H9 (cell line): Measurements from ENCODE around the gene ARAP2. TPM values are rescaled to one million over a fixed set of nuclear protein-coding genes. Genes with fewer than 3 reads are reported as not detected.

Experiments
- DNase-seq: peaks from one replicate; pipeline ENCODE4 v3.0.0-alpha.2; 2017
- H2AFZ ChIP-seq: one replicate; pipeline ENCODE4 v1.6.1; 2013; ENCODE audit warnings: mild to moderate bottlenecking, low read length, control low read depth, moderate library complexity
- H2AK5ac ChIP-seq: 2 replicates; pipeline ENCODE4 v1.6.1; 2013; ENCODE audit warnings: low read length, control low read depth, mixed read lengths; ENCODE audit not compliant: insufficient read length
- H2BK120ac ChIP-seq: one replicate; pipeline ENCODE4 v1.6.1; 2013; ENCODE audit warnings: low read depth, mild to moderate bottlenecking, low read length, control low read depth, inconsistent platforms; ENCODE audit not compliant: poor library complexity, severe bottlenecking
- H2BK12ac ChIP-seq: 2 replicates; pipeline ENCODE4 v1.6.1; 2013; ENCODE audit warnings: low read length, control low read depth, mixed read lengths, low read depth; ENCODE audit not compliant: insufficient read length
- H2BK15ac ChIP-seq: 2 replicates; pipeline ENCODE4 v1.6.1; 2013; ENCODE audit warnings: low read depth, low read length, control low read depth
- H2BK20ac ChIP-seq: one replicate; pipeline ENCODE4 v1.6.1; 2013; ENCODE audit warnings: low read depth, mild to moderate bottlenecking, low read length, control low read depth, inconsistent platforms; ENCODE audit not compliant: poor library complexity, severe bottlenecking
- H2BK5ac ChIP-seq: 2 replicates; pipeline ENCODE4 v1.6.1; 2013; ENCODE audit warnings: low read length, control low read depth, mixed read lengths; ENCODE audit not compliant: insufficient read length
- H3K14ac ChIP-seq: 2 replicates; pipeline ENCODE4 v1.6.1; 2013; ENCODE audit warnings: low read length, control low read depth; ENCODE audit not compliant: insufficient read depth
- H3K18ac ChIP-seq: 2 replicates; pipeline ENCODE4 v1.6.1; 2013; ENCODE audit warnings: low read depth, mild to moderate bottlenecking, mixed read lengths, low read length, control low read depth; ENCODE audit not compliant: insufficient read length
- H3K23ac ChIP-seq: 2 replicates; pipeline ENCODE4 v1.6.1; 2013; ENCODE audit warnings: low read length, control low read depth, mixed read lengths, low read depth; ENCODE audit not compliant: insufficient read length
- H3K23me2 ChIP-seq: 2 replicates; pipeline ENCODE4 v1.6.1; 2013; ENCODE audit warnings: low read depth, mild to moderate bottlenecking, mixed read lengths, low read length, control low read depth; ENCODE audit not compliant: insufficient read length, poor library complexity, severe bottlenecking
- H3K27ac ChIP-seq: 2 replicates; pipeline ENCODE4 v1.5.1; 2013; ENCODE audit warnings: low read length, control low read depth, mixed read lengths, low read depth; ENCODE audit not compliant: insufficient read length
- H3K27me3 ChIP-seq: 2 replicates; pipeline ENCODE4 v1.6.1; 2013; ENCODE audit warnings: low read length, control low read depth, inconsistent platforms; ENCODE audit not compliant: insufficient read depth
- H3K4ac ChIP-seq: 2 replicates; pipeline ENCODE4 v1.6.1; 2013; ENCODE audit warnings: low read depth, mild to moderate bottlenecking, control low read depth, inconsistent platforms, low read length, moderate library complexity
- H3K4me1 ChIP-seq: 2 replicates; pipeline ENCODE4 v1.6.1; 2013; ENCODE audit warnings: low read length, control low read depth, inconsistent platforms; ENCODE audit not compliant: insufficient read depth
- H3K4me2 ChIP-seq: 2 replicates; pipeline ENCODE4 v1.6.1; 2013; ENCODE audit warnings: low read length, control low read depth, mixed read lengths; ENCODE audit not compliant: insufficient read length, insufficient read depth
- H3K56ac ChIP-seq: 2 replicates; pipeline ENCODE4 v1.6.1; 2013; ENCODE audit warnings: low read depth, mild to moderate bottlenecking, mixed read lengths, low read length, control low read depth; ENCODE audit not compliant: insufficient read length
- H3K79me1 ChIP-seq: 2 replicates; pipeline ENCODE4 v1.6.1; 2013; ENCODE audit warnings: low read depth, mild to moderate bottlenecking, moderate library complexity, low read length, control low read depth, inconsistent platforms; ENCODE audit not compliant: insufficient read depth, poor library complexity, severe bottlenecking
- H3K79me2 ChIP-seq: 2 replicates; pipeline ENCODE4 v1.6.1; 2013; ENCODE audit warnings: low read length, control low read depth, inconsistent platforms; ENCODE audit not compliant: insufficient read depth
- H3K9ac ChIP-seq: 2 replicates; pipeline ENCODE4 v1.6.1; 2013; ENCODE audit warnings: low read length, control low read depth, mixed read lengths; ENCODE audit not compliant: insufficient read length; ENCODE audit errors: extremely low read depth
- H3K9me3 ChIP-seq: one replicate; pipeline ENCODE4 v1.6.1; 2013; ENCODE audit warnings: low read depth, low read length, inconsistent platforms; ENCODE audit not compliant: control insufficient read depth
- H3T11ph ChIP-seq: one replicate; pipeline ENCODE4 v1.6.1; 2013; ENCODE audit warnings: mild to moderate bottlenecking, low read length, control low read depth, inconsistent platforms
- H4K20me1 ChIP-seq: one replicate; pipeline ENCODE4 v1.6.1; 2013; ENCODE audit not compliant: control insufficient read depth, insufficient read length, insufficient read depth
- H4K5ac ChIP-seq: 2 replicates; pipeline ENCODE4 v1.6.1; 2013; ENCODE audit warnings: low read depth, mild to moderate bottlenecking, mixed read lengths, low read length, control low read depth; ENCODE audit not compliant: insufficient read length
- H4K8ac ChIP-seq: replicated peaks from 2 replicates; pipeline ENCODE4 v1.6.1; 2013; ENCODE audit warnings: low read length, control low read depth, mixed read lengths, low read depth; ENCODE audit not compliant: insufficient read length
- H4K91ac ChIP-seq: 2 replicates; pipeline ENCODE4 v1.6.1; 2013; ENCODE audit warnings: low read depth, mild to moderate bottlenecking, moderate library complexity, mixed read lengths, low read length, control low read depth; ENCODE audit not compliant: insufficient read length
- H3K27ac Mint-ChIP-seq, 3 experiments: 2 replicates in 2 of 3; 3 replicates in 1 of 3; pipeline ENCODE4 v1.8.0; 2020 to 2021; ENCODE audit warnings: mixed read lengths in 3 of 3, mild to moderate bottlenecking in 1 of 3, moderate library complexity in 1 of 3
- H3K27me3 Mint-ChIP-seq: 2 replicates; pipeline ENCODE4 v1.8.0; 2021; ENCODE audit warnings: low read depth, mild to moderate bottlenecking, moderate library complexity, mixed read lengths
- H3K36me3 Mint-ChIP-seq, 3 experiments: 2 replicates in 2 of 3; 3 replicates in 1 of 3; pipeline ENCODE4 v1.8.0; 2020 to 2021; ENCODE audit warnings: low read depth in 3 of 3, mixed read lengths in 3 of 3; ENCODE audit not compliant: insufficient read depth in 1 of 3
- H3K4me1 Mint-ChIP-seq, 2 experiments: 2 replicates each; pipeline ENCODE4 v1.8.0; 2020; ENCODE audit warnings: mixed read lengths in 2 of 2
- H3K4me3 Mint-ChIP-seq, 2 experiments: 2 replicates in 1 of 2; 3 replicates in 1 of 2; pipeline ENCODE4 v1.8.0; 2020 to 2021; ENCODE audit warnings: mild to moderate bottlenecking in 2 of 2, mixed read lengths in 2 of 2, moderate library complexity in 1 of 2
- H3K9me3 Mint-ChIP-seq, 2 experiments: 2 replicates in 1 of 2; 3 replicates in 1 of 2; pipeline ENCODE4 v1.8.0; 2020; ENCODE audit warnings: mild to moderate bottlenecking in 2 of 2, mixed read lengths in 2 of 2, moderate library complexity in 1 of 2
- CTCF ChIP-seq: fragments of 200-600 bp; sonication (generic); conservative IDR thresholded peaks from 3 replicates; pipeline ENCODE4 v1.8.0; 2021; ENCODE audit warnings: antibody characterized with exemption, mild to moderate bottlenecking
- WGBS: extraction: QIAGEN DNeasy Blood & Tissue Kit; methylation state at CpG from one replicate; pipeline ENCODE4 v1.1.7; 2013; ENCODE audit warnings: missing lambda C conversion rate, low lambda C conversion rate, mixed read lengths; ENCODE audit not compliant: insufficient read length; ENCODE audit errors: extremely low coverage; 5-methylcytosine and 5-hydroxymethylcytosine counted together
- total RNA-seq: library from RNA; stranded (reverse); gene quantifications from 2 replicates; pipeline ENCODE4 v1.2.1, GENCODE V29; 2021

ARAP2 gene
- total RNA-seq, 1 experiment from 2014 or later, result 6.3 TPM

- Histone ChIP-seq H3K4me1 (peaks cover 3% of the 10 kb centered on the region; the same call in 1 of the 2 replicates), H3K23ac (no peak overlapping the region), H3K9ac (no peak overlapping the region), H3K56ac (no peak overlapping the region), H4K20me1 (no peaks in the 10 kb centered on the region), H2BK12ac (no peak overlapping the region), H2AK5ac (no peak overlapping the region), H2BK15ac (no peak overlapping the region), H3K9me3 (no peaks in the 10 kb centered on the region), H3T11ph (no peak overlapping the region), H3K4me2 (no peak overlapping the region), H4K8ac (no peak overlapping the region), H3K18ac (no peak overlapping the region), H3K27me3 (no peaks in the 10 kb centered on the region), H2BK120ac (no peak overlapping the region), H4K91ac (no peak overlapping the region), H3K79me2 (no peaks in the 10 kb centered on the region), H3K27ac (no peak overlapping the region), H3K14ac (no peak overlapping the region), H2BK20ac (no peak overlapping the region), H3K79me1 (no peaks in the 10 kb centered on the region), H2BK5ac (no peak overlapping the region), H2AFZ (no peak overlapping the region), H3K23me2 (no peaks in the 10 kb centered on the region), H4K5ac (no peak overlapping the region), H3K4ac (no peak overlapping the region)
- H3K4me1 Mint-ChIP-seq, result peaks cover 0 to 5% of the 10 kb centered on the region in 2 experiments; a peak in 1 of 4 replicates
- H3K9me3 Mint-ChIP-seq, result no peaks in the 10 kb centered on the region
- H3K27me3 Mint-ChIP-seq, result no peaks in the 10 kb centered on the region
- no peaks in the 10 kb centered on the region for H3K36me3 Mint-ChIP-seq
- H3K27ac Mint-ChIP-seq, result no peak overlapping the region
- no CpG with 5 or more reads among the region's 2 CpGs for WGBS
- no peak for TF ChIP-seq CTCF
- no peak overlapping the region for H3K4me3 Mint-ChIP-seq
- no peak for DNase-seq
Observed at GRCh38 chr4:36053930-36054329, 190.4 kb downstream of the ARAP2 start.
